Mammary microvascular endothelial cell (primary cell): ENCODE data around the gene KCNN1. TPM values are rescaled to one million over a fixed set of nuclear protein-coding genes. Genes with fewer than 3 reads are reported as not detected.

Source experiments
- total RNA-seq: library from RNA; depleted of rRNA; stranded (reverse); fragments of >200 nt; gene quantifications from 2 replicates; pipeline ENCODE4 v1.2.3, GENCODE V29; 2015

KCNN1 gene
- total RNA-seq: not detected in 2 replicates

DNA sequence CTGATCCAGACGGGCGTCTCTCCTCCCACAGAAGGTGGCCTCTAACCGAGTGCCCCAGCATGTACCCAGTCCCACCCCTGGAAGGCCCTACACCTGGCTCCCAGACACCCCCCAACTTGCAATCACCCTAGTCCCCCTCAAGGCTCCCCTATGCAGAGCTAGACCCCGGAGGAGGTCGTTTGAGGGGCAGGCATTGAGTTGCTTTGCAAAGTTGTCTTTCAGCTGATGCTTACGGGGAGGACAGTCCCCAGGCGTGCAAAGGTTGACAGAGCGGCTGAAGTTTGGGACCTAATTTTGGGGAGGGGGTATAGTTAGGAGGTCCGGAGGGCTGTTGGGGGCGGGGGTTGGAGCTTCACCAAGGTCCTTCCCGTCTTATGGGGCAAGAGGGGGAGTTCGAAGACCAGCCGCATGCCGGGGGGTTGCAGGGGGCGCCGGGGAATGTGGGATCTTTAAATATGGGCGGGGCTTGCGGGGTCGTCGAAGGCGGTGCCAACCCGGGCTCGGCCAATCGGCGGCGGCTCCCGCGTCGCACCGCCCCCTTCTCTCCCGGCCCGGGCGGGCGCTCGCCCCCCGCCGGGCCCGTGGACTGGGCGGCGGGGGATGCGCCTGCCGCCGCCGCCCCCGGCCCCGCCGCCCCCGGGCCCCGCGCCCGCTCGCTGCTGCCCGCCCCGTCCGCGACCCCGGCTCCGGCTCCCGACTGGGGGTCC, at the start of gene KCNN1:
Gene KCNN1 (plus strand): TSS at position 558 of the 707 bp plus-strand sequence. CDS start 6,782 bp downstream, outside the sequence.

DNA sequence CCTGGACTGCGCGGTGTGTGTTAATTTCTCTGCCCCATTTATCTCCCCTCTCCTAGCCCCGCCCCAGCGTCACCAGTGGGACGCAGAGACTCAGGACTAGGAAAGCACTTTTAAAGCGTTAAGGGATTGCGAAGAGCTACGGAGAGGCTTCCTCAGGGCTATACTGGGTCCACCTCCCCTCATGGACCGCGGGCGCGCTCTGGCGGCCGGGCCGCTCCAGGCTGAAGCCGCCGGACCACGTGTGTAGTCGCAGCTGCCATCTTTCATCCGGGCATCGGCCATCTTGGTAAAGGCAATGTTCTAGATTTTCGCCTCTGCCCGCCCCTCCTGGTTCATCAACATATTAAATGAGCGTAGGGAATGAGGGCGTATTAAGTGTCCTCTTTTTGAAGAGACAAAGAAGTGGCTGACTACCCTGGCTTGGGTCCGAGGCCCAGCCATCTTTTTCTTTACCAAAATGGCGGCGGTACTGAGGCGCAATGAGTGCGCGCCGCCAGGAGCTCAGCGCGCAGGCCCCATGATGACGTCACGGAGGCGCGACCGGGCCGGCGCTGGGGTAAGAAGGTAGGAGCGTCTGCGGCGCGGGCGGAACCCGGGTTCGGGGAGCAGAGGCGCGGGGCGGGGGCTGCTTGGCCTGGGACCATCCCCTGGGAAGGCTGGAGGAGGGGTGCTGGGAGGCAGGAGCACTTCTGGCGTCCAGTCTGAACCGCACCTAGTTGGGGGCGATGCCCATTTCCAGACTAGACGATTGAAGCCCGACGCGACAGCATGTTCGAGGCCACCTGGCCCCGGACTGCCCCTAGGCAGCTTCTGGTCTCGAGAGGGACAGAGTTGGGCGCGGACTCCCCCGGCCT, 34.2 kb upstream of the KCNN1 start, which contains the start of gene CCDC124:
Gene CCDC124 (plus strand): TSS at position 531 of the 854 bp plus-strand sequence. CDS start 3,406 bp downstream, outside the sequence.

DNA sequence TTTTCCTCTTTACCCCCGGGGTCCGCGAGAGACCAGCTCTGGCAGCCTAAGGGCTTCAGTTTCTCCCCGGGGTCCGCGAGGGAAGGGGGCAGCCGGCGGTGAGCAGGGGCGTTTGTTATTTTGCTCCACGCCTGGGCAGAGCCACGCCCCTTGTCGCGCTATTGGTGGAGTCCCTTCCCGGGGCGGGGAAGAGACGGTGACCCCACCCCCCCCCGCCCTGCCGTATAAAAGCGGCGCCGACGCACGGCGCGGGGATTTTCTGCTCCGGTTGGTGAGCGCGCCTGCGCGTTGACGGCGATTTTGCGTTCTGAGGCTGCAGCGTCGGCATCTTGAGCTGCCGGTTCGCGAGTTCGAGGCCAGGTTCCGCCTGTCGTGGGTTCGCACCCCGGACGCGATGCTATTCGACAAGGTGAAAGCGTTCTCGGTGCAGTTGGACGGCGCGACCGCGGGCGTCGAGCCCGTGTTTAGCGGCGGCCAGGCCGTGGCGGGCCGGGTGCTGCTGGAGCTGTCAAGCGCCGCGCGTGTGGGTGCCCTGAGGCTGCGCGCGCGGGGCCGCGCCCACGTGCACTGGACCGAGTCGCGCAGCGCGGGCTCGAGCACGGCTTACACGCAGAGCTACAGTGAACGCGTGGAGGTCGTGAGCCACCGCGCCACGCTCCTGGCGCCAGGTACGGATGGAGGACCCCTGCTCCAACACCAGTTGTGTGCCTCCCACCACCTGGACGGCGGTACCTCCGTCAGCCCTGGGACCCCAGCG, 41.2 kb downstream of the KCNN1 start, which contains the start of gene ARRDC2:
Gene ARRDC2 (plus strand): TSS at position 254 of the 757 bp plus-strand sequence. CDS start 141 bp downstream, at position 395.

Other genes starting within 250 kb of the KCNN1 start
- 38.8 and 53.1 TPM in 2 replicates for gene MAP1S, start 247.6 kb upstream of the KCNN1 start, total RNA-seq
- gene FCHO1, start 215.6 kb upstream of the KCNN1 start, total RNA-seq: 0.87 and 3.3 TPM in 2 replicates
- gene B3GNT3, start 172.0 kb upstream of the KCNN1 start, total RNA-seq: 0.05 and 0.13 TPM in 2 replicates
- gene INSL3, start 145.6 kb upstream of the KCNN1 start, total RNA-seq: 0.44 TPM in 1 of 2 replicates, not detected in the other
- 4.7 and 5.9 TPM in 2 replicates for gene JAK3, start 119.1 kb upstream of the KCNN1 start, total RNA-seq
- gene RPL18A, start 107.2 kb upstream of the KCNN1 start, total RNA-seq: 1,320 and 1,512 TPM in 2 replicates
- not detected in 2 replicates for gene SLC5A5, start 95.2 kb upstream of the KCNN1 start, total RNA-seq
- gene CCDC124, start 34.1 kb upstream of the KCNN1 start, total RNA-seq: 111 and 120 TPM in 2 replicates
- gene ARRDC2, start 41.1 kb downstream of the KCNN1 start, total RNA-seq: 10.9 and 27.0 TPM in 2 replicates
- 0.64 and 0.87 TPM in 2 replicates for gene IL12RB1, start 119.8 kb downstream of the KCNN1 start, total RNA-seq
- 3.5 and 3.6 TPM in 2 replicates for gene MAST3, start 130.7 kb downstream of the KCNN1 start, total RNA-seq
- gene PIK3R2, start 186.1 kb downstream of the KCNN1 start, total RNA-seq: 2.2 and 7.3 TPM in 2 replicates
- gene IFI30, start 206.7 kb downstream of the KCNN1 start, total RNA-seq: 16.9 and 21.9 TPM in 2 replicates
- gene MPV17L2, start 226.1 kb downstream of the KCNN1 start, total RNA-seq: 31.2 and 59.0 TPM in 2 replicates
- 0.60 and 1.5 TPM in 2 replicates for gene RAB3A, start 236.9 kb downstream of the KCNN1 start, total RNA-seq